A549 treated with dexamethasone at 1 μM for 4 hours (cell line): ENCODE data around the gene THAP10. TPM values are rescaled to one million over a fixed set of nuclear protein-coding genes. Genes with fewer than 3 reads are reported as not detected.

Experiments used
- total RNA-seq: library from RNA; stranded (reverse); fragments of 200-300 nt; extraction: Qiagen RNA extraction; gene quantifications from 5 replicates; pipeline ENCODE4 v1.2.3, GENCODE V29; 2022

THAP10 gene
- 4.1 to 5.6 TPM (median 4.7 TPM) in 5 replicates for total RNA-seq

DNA sequence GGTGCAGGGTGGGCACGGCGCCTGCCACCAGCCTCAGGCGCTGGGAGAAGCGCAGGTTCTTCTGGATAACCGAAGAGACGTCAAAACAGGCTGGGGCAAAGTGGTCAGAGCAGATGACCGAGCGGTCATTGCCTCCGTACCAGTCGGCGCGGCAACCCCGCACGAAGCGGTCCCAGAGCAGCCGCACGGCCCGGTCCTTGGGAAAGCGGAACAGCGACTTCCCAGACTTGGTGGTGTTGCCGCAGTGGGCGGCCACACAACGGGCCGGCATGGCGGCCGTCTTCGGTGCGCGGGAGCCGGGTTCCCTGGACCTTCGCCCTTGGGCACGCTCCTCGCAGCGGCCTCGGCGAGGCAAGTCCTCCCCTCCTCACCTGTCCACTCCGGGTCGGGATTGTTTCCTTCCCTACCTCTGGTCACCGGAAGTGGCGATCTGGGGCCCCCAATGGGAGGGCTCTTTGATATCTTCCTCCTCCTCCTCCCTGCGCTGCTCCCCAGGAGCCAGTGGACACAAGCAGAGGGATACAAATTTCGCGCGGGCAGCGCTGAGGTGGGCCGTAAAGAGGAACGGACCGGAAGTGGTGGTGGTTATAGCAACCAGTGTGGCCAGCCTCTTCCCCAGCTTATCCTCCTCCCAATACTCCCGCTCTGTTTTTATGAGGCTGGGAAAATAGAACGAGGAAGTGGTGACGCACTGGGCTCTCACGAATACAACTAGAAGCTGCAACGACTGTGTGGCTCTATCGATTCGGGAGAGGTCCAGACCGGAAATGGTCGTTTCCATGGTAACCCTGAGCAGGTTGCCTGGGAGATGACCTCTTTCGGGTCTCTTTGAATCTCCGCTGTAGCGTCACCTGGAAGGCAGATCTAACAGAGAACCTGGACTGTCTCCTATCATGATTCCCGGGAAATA is at the start of gene THAP10, which contains the start of gene LRRC49:
THAP10 (minus strand) TSS at position 432 of the 910 bp plus-strand sequence; CDS start at position 271, 161 bp downstream.
LRRC49 (plus strand) TSS at position 825 of the 910 bp plus-strand sequence; CDS start at position 894, 69 bp downstream.

DNA sequence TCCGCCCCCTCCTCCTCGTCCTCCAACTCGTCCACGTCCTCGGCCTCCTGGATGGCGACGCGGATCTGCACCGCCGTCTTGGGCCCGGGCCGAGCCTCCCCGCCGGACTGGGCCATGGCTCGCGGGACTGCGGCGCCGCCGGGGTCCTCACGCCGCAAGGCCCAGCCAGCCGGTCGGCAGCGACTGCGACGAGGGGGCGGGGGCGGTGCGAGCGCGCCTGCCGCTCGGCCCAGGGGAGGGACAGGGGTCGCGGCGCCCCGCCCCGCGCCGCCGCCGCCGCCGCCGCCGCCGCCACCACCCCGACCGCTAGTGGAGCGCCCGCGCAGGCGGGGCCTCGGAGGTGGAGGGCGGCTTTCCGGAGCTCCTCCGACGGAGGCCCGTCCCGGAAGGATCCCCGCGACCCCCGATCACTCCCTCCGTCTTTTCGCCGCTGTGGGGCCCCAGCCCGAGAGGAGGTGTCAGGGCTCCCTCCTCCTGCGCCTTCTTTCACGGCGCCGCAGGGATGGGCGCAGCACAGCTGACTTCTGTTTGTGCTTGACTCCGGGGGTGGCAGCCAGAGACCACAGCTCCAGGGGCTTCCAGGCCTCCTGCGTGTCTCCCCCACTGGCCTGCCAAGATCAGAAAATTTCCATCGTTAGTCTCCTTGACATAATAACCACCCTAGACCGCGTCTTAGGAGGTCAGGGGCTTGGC is 38.1 kb downstream of the THAP10 start, which contains the start of gene LARP6:
LARP6 (minus strand) TSS at position 185 of the 693 bp plus-strand sequence; CDS start at position 116, 69 bp downstream.

Other genes starting within 250 kb of the THAP10 start
- gene UACA, start 128.9 kb downstream of the THAP10 start, total RNA-seq, result 28.2 to 42.1 TPM (median 30.5 TPM) in 5 replicates
- gene LARP6, start 38.3 kb downstream of the THAP10 start, total RNA-seq, result 48.5 to 76.8 TPM (median 71.1 TPM) in 5 replicates
- 4.1 to 5.2 TPM (median 4.7 TPM) in 5 replicates for gene LRRC49, start 393 bp upstream of the THAP10 start, total RNA-seq
- 21.1 to 32.4 TPM (median 29.6 TPM) in 5 replicates for gene THSD4, start 223.0 kb upstream of the THAP10 start, total RNA-seq